Measurements from ENCODE around the gene HIP1R.

HIP1R gene

GRCh38 chr12:122848471-122849351 is 13.5 kb downstream of the HIP1R start:
- no peak for DNase-seq (ENCODE audit: low spot score)

GRCh38 chr12:122849352-122850047 is 14.2 kb downstream of the HIP1R start:
- no peak for DNase-seq (ENCODE audit: low spot score)

- DNase-seq (ENCODE audit: low spot score), result no peak
These were observed 14.8 kb downstream of the HIP1R start for GRCh38 chr12:122850048-122850445.

GRCh38 chr12:122850695-122851350 is 15.6 kb downstream of the HIP1R start:
- DNase-seq (ENCODE audit: low spot score), result no peak

GRCh38 chr12:122851820-122852219 is 16.6 kb downstream of the HIP1R start:
- DNase-seq (ENCODE audit: low spot score), result peak; percentile 88

GRCh38 chr12:122852336-122853275 is 17.3 kb downstream of the HIP1R start:
- peak; percentile 55 for DNase-seq (ENCODE audit: low spot score)

GRCh38 chr12:122853582-122854245 is 18.5 kb downstream of the HIP1R start:
- DNase-seq (ENCODE audit: low spot score), result no peak

GRCh38 chr12:122854554-122854953 is 19.3 kb downstream of the HIP1R start:
- no peak for DNase-seq (ENCODE audit: low spot score)

GRCh38 chr12:122855071-122855829 is 20.0 kb downstream of the HIP1R start:
- no peak for DNase-seq (ENCODE audit: low spot score)

- no peak for DNase-seq (ENCODE audit: low spot score)
These were observed 20.9 kb downstream of the HIP1R start for GRCh38 chr12:122855928-122856831.

- no peak for DNase-seq (ENCODE audit: low spot score)
These were observed 21.9 kb downstream of the HIP1R start for GRCh38 chr12:122856999-122857671.

GRCh38 chr12:122858171-122858570 is 22.9 kb downstream of the HIP1R start:
- no peak for DNase-seq (ENCODE audit: low spot score)

GRCh38 chr12:122858591-122859302 is 23.5 kb downstream of the HIP1R start:
- DNase-seq (ENCODE audit: low spot score), result no peak

GRCh38 chr12:122859303-122860039 is 24.2 kb downstream of the HIP1R start:
- no peak for DNase-seq (ENCODE audit: low spot score)

- peak; percentile 86 for DNase-seq (ENCODE audit: low spot score)
These were observed 25.0 kb downstream of the HIP1R start for GRCh38 chr12:122860040-122860853.

- no peak for DNase-seq (ENCODE audit: low spot score)
These were observed 25.8 kb downstream of the HIP1R start for GRCh38 chr12:122860854-122861586.

All from AG08395 (cell line).